ENCODE results near the gene ZNF557.
A peak's percentile ranks its signal among the peaks of the same experiment; 100 is the strongest.

ZNF557 gene

GRCh38 chr19:7076151-7076550, 6.6 kb downstream of the ZNF557 start:
- no peak for DNase-seq (ENCODE audit: low read depth)

- no peak for DNase-seq (ENCODE audit: low read depth)
Observed at GRCh38 chr19:7078008-7078407, 8.5 kb downstream of the ZNF557 start.

GRCh38 chr19:7083076-7083956, 13.8 kb downstream of the ZNF557 start:
- no peak for DNase-seq (ENCODE audit: low read depth)

- no peak for DNase-seq (ENCODE audit: low read depth)
Observed at GRCh38 chr19:7088999-7089398, 19.5 kb downstream of the ZNF557 start.

- DNase-seq (ENCODE audit: low read depth): no peak
Observed at GRCh38 chr19:7098096-7098495, 28.6 kb downstream of the ZNF557 start.

- peak; percentile 69 for DNase-seq (ENCODE audit: low read depth)
Observed at GRCh38 chr19:7098701-7099596, 29.4 kb downstream of the ZNF557 start.

- DNase-seq (ENCODE audit: low read depth): no peak
Observed at GRCh38 chr19:7099597-7099921, 30.1 kb downstream of the ZNF557 start.

- DNase-seq (ENCODE audit: low read depth): no peak
Observed at GRCh38 chr19:7101498-7102253, 32.2 kb downstream of the ZNF557 start.

GRCh38 chr19:7104747-7105447, 35.4 kb downstream of the ZNF557 start:
- DNase-seq (ENCODE audit: low read depth): no peak

- DNase-seq (ENCODE audit: low read depth): no peak
Observed at GRCh38 chr19:7106711-7107657, 37.5 kb downstream of the ZNF557 start.

- DNase-seq (ENCODE audit: low read depth): no peak
Observed at GRCh38 chr19:7109678-7110289, 40.3 kb downstream of the ZNF557 start.

GRCh38 chr19:7112675-7113074, 43.2 kb downstream of the ZNF557 start:
- DNase-seq (ENCODE audit: low read depth): no peak

- no peak for DNase-seq (ENCODE audit: low read depth)
Observed at GRCh38 chr19:7113233-7113632, 43.7 kb downstream of the ZNF557 start.

- DNase-seq (ENCODE audit: low read depth): no peak
Observed at GRCh38 chr19:7115721-7116120, 46.2 kb downstream of the ZNF557 start.

- no peak for DNase-seq (ENCODE audit: low read depth)
Observed at GRCh38 chr19:7117248-7117647, 47.7 kb downstream of the ZNF557 start.

GRCh38 chr19:7119582-7119981, 50.1 kb downstream of the ZNF557 start:
- DNase-seq (ENCODE audit: low read depth): no peak

- DNase-seq (ENCODE audit: low read depth): no peak
Observed at GRCh38 chr19:7120499-7120898, 51.0 kb downstream of the ZNF557 start.

- DNase-seq (ENCODE audit: low read depth): no peak
Observed at GRCh38 chr19:7122701-7123100, 53.2 kb downstream of the ZNF557 start.

- DNase-seq (ENCODE audit: low read depth): no peak
Observed at GRCh38 chr19:7124782-7125181, 55.3 kb downstream of the ZNF557 start.

- DNase-seq (ENCODE audit: low read depth): no peak
Observed at GRCh38 chr19:7125221-7125620, 55.7 kb downstream of the ZNF557 start.

Measured in stimulated activated CD8-positive, alpha-beta memory T cell treated with anti-CD3 and anti-CD28 coated beads, Interleukin-15, amount 100 ng/mL, for 24 hours (primary cell).